ENCODE data around the gene POLN.

- TF ChIP-seq POLR2AphosphoS5 (IDR thresholded peaks at IDR 0.05; ENCODE audit: borderline replicate concordance, low read depth, low read length) (no peak), EZH2 (IDR thresholded peaks at IDR 0.05) (no peak), FOXP2 (optimal IDR thresholded peaks at IDR 0.05; ENCODE audit: control extremely low read depth, extremely low read length, insufficient read depth) (no peak)
These were observed 69.8 kb downstream of the POLN start for GRCh38 chr4:2172161-2172560.

All from SK-N-MC (cell line).